GM21723 (cell line): ENCODE results near the gene AK8.

Experiments
- ATAC-seq: cut with Tn5 transposase; IDR thresholded peaks from one replicate; pipeline ENCODE4 v1.9.1; 2021; ENCODE audit warnings: mild to moderate bottlenecking, moderate library complexity; ENCODE audit not compliant: unreplicated experiment

The AK8 gene

DNA sequence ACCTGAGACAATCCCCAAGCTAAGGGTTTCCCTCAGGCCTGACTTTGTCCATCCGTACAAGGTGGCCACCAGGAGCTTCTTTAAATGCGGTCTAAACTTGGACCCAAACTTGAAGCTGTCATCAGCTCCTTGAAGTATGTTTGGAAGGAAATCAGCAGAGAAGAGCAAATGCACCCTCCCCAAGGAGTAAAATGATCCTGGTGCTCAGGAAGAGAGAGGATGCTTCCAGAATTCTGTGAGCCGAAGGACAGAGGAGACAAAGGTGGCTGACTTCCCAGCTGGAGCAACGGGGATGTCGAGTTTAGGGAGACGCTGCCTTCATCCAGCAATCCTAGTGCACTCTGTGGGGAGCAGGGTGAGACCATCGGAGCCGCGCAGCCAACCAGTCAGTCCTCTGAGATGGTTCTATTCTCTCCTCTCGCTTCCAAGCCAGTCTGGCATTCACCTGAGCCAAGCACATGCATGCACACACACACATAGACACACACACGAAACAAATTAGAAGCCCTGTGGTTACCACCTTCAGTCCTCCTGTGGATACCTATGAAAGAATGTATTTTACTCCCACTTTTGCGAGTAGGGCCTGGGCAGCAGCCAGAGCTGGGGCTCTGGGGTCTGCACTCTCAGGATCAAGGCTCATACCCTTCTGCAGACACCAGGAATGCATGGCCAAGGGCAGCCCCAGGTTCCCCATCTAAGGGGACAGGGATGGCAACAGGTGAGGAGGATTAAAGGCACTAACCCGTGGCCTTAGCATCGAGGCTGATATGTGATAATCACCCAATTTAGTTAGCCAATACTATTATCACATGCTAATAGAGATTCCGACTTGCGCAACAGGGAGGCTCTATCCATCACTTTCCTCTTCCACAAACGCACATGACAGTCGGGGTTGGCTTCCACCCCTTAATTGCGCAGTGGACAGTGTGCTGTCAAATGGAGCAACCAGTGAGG, 132.1 kb downstream of the AK8 start:
- no peak for ATAC-seq

DNA sequence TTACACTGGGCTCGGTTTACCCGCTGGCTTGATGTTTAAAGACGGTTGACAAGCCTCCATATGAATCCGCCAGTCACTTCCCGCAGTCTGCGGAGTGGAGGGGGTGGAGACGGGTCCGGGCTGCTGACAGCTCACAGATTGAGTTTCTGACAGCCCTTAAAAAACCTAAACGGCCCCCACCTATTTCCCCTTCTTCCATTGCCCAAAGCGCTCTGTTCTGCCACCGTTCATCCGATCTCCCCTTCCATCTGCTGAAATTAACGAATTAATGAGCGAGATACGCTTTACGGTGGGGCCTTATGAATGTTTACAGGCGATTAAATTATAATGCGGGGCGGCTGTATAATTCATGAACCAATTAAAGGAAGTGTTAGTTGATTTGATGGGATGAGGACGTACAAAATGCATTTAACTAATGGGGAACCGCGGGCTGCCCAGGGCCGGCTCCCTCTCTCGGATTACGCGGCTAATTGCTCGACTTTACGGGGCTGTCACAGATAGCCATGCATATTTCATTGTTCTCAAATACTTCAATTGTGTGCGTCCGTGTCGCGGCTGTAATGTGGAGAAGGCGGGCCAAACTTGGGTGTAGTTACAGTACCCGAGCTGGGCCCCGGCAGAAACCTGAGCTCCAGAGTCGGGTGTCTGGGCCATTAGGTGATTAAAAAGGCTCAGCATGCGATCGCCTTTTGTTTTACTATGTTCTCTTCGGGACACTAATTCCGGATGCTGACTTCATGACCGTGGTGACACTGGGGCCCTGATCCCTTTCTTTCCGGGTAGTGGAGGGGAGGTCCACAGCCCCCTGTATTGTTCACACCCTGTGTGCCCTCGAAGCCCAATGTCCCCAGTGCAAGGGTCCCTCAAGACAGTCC, 133.0 kb downstream of the AK8 start:
- no peak for ATAC-seq

- ATAC-seq = no peak
Measured at GRCh38 chr9:132743931-132744479, 134.1 kb downstream of the AK8 start.

DNA sequence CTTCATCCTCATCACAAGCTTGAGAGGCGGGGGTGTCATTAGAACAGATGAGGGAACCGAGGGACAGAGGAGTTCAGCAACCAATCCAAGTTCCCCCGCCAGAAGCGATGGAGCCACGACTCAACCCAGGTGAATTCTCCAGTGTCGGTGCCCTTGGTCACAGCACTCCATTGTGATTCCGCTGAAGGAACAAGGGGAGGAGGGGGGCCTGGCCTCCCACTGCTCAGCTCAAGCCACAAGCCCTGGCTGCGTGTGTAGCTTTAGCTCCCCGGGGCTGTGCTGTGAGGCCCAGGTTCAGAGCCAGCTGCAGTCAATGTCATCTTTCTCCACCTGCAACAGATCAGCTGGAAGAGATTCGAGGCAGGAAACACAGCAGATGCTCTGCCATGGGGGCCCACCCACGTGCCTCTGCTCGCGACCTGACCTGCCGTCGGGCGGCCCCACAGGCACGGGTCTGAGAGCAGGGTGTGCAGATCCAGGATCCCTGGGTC, 135.2 kb downstream of the AK8 start:
- ATAC-seq = no peak

- no peak for ATAC-seq
Measured at GRCh38 chr9:132740526-132741309, 137.4 kb downstream of the AK8 start.

DNA sequence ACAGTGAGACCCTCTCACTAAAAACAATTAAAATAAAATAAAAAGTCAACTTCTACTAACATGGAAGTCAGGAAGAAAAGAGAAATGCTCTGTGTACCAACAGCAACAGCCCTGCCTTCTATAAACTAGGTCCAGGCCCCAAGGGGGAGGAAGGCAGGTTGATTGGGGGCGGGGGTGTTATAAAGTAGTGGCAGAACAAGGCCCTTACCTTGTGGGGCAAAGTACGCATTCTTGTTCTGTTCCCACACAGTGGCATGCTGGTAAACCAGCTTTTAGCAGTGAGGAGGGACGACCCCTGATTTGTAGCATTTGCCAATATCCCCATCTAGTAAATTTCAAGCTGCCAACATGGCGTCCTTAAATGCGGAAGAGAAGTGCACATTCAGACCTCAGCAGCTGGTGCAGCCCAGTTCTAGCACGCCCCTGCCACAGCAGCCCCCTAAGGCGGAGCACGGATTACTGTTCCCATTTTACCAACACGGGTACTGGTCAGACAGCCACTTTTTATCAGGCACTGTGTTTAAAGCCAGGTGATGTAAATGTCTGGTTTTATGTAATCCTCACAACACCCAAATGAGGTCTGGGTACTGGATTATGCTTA, 138.3 kb downstream of the AK8 start:
- ATAC-seq = no peak

DNA sequence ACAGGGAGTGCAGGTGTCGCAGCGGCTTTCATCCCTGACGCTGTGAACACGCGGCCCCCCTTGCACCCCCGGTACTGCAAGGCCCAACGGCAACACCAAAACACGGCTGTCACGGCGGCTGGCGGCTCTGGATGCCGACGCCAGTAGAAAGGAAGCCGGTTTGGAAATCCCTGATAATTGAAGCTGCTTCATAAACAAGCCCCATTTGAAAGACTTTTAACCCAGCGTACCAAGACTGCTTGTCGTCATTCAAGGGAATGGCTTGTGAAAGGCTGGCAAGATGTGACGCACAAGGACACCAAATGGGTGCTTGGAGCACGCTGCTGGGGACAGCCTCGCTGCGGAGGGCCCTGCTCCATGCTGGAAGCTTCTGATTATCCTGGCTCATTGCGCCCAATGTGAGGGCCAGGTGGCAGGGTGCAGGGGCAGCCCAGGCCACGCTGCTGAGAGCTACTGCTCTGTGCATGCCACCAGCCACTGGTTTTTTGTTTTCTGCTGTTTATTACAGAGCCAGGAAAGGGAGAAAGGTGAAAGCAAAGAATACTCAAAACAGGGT, 144.7 kb downstream of the AK8 start:
- ATAC-seq = no peak

DNA sequence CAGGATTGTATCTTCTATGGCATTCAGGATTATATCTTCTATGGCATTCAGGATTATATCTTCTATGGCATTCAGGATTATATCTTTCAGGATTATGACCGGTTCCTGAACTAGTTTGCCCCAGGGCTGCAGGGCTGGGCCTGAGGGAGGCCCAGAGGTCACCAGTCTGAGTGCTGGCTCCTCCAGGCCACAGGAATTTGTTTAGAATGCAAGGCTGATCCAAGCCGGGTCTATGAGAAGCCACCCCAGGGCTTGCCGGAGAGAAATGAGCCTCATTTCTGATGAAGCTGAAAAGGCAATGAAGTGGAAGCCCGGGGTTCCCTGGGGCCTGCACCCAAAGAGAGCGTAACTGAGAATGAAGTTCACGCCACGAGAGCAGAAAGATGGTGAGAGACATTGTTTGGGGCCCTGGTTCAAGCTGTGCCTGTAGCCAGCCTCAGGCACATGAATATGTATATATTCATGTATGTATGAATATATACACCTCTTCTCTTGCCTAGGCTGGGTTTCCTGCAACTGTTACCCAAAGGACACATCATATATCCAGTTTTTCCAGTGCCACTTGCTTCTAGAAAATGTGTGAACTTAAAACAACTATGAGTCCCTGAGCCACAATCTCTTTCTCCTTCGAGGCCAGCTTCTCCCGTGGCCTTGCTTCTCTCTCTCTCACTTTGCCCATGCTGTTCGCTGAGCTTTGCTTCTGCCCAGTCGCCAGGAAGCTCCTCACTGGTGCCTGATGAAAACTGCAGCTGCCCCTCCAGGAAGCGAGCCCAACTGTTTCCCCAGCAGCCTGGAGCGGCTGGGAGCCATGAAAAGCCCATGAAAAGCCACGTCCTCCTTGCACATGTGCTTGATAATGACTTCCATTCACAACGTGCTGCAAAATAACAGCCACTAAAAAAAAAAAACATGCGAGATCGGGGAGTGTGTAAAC, 145.5 kb downstream of the AK8 start:
- no peak for ATAC-seq

DNA sequence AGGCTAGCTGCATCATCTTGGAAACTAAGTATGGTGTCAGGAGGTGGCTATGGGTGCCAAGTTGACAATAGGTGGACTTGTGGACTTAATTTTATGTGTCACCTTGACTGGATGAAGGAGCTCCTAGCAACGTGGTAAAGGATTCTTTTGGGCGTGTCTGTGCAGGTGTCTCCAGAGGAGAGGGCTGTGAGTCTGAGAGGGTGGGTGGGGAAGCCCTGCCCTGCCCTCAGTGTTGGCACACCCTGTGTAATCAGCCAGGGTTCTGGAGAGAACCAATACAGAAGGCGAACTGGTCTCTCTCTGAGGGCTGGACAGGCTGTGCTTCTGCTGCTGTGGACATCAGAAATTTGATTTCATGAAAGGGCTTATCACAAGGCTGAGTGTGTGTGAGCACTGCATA, 146.9 kb downstream of the AK8 start:
- no peak for ATAC-seq

GRCh38 chr9:132730054-132731033, 147.7 kb downstream of the AK8 start:
- ATAC-seq = no peak

DNA sequence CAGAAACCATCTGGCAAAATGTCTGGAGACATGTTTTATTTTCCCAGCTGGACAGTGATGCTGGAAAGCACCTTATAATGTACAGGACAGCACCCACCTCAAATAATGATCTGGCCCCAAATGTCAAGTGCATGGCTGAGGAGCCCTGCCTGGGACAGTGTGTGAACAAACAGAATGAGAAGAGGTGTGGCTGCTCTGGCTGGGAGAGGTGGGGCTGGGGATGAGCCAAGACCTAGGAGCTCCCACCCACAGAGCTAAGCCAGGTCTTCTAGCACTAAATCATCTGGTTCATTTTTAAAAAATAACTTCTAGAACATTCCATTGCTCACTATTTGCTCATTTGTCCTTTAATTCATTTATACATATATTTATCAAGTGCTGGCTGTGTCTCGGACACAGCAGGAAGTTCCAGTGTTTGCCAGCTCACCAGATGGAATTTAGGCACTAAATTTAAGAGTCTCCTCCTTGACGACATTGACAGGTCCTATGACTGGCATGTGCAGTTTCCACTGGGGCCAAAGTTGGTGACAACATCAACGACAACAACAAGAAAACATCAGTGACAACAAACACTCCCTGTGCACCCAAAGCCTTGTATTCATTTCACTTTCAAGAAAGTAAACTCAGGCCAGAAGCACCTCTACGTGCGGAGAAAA, 148.7 kb downstream of the AK8 start:
- ATAC-seq = no peak

DNA sequence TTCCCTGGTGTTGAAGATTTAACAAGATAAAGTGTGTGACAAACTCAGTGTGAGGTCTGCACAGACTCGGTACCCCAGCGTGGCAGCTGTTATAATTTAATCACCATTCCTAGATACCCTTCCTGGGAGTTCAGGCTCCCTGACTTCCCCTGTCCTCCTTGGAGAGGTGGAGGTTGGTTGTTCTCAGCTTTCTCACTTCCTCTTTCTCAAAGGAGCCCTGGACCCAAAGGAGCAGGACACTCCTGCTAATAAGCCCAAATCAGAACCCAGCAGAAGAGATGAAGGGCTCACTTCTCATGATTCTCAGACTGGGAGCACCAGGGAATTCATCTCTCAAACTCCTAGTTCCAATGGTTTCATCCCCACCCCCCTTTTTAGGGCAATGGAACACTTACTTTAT, 149.6 kb downstream of the AK8 start:
- ATAC-seq = no peak

DNA sequence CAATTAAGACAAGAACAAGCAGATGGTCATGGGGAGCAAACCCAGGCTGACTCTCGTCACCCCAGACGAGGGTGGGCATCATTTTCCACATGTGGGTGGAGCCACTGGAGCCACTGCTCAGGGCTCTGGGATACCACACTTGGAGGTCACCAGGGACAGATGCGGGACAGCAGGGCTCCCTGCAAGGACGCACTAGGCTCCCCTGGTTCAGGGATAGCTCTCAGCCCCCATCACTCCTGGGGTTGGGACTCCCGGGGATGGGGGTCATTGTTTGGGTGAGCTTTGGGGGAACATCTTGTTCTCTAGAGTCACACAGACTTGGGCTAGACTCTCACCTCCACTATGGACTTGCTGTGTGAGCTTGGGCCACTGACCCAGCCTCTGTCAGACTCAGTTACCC, 150.0 kb downstream of the AK8 start:
- ATAC-seq = no peak

- no peak for ATAC-seq
Measured at GRCh38 chr9:132726576-132727130, 151.4 kb downstream of the AK8 start.

GRCh38 chr9:132725306-132725705, 152.8 kb downstream of the AK8 start:
- no peak for ATAC-seq

DNA sequence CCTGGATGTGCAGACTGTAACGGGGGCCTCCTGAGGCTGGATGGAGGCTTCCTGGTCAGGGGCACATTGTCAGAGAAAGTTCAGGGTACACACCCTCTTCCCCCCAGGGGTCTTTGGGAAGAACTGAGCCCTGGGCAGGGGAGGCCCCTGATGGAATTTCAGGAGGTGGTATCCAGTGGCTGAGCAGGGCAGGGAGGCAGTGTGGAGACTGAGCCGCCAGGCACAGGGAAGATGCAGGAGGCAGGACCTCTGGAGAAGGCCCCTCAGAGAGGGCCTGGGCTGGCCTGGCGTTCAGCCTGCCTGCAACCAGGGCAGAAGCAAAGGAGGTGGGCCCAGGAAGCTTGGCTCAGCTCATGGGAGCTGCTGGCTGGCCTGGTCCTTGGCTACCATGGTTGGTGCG, 154.3 kb downstream of the AK8 start:
- ATAC-seq = no peak

- no peak for ATAC-seq
Measured at GRCh38 chr9:132722564-132723065, 155.5 kb downstream of the AK8 start.
